Panc1 (cell line): ENCODE results near the gene POLQ. TPM values are rescaled to one million over a fixed set of nuclear protein-coding genes. Genes with fewer than 3 reads are reported as not detected.

Experiments
- ATAC-seq: fragments of 200-7000 bp; cut with Tn5 transposase; 2 replicates; pipeline ENCODE4 v1.9.1; 2020; ENCODE audit warnings: mild to moderate bottlenecking, moderate library complexity
- BruUV-seq: library from RNA; stranded (reverse); fragments of 400-500 nt; replicated peaks from 2 replicates; lab custom pipeline; 2021; lab: Mats Ljungman, UMichigan
- CTCF ChIA-PET: fragments of 300-600 bp; sonication (Branson Sonifier 250); formaldehyde crosslinking; loops from one replicate; lab custom pipeline; 2022; ENCODE audit warnings: antibody characterized with exemption; lab: Charles Lee
- POLR2A ChIA-PET: fragments of 300-600 bp; sonication (Branson Sonifier 250); formaldehyde crosslinking; loops from one replicate; lab custom pipeline; 2022; ENCODE audit warnings: antibody characterized with exemption; lab: Charles Lee
- DNase-seq: peaks from one replicate; pipeline ENCODE4 v3.0.0-alpha.2; 2010; ENCODE audit warnings: low read depth, low spot score
- H3K27ac ChIP-seq: 2 replicates; pipeline ENCODE4 v1.5.1; 2011; ENCODE audit warnings: mild to moderate bottlenecking, low read length, inconsistent platforms
- H3K27me3 ChIP-seq: fragments of 200-500 bp; sonication (Bioruptor generic); 2 replicates; pipeline ENCODE4 v1.6.0; 2014; ENCODE audit warnings: low read length, inconsistent platforms; ENCODE audit not compliant: control insufficient read depth, insufficient read depth
- H3K36me3 ChIP-seq: fragments of 200-500 bp; sonication (Bioruptor generic); 2 replicates; pipeline ENCODE4 v1.5.1; 2014; ENCODE audit warnings: inconsistent platforms, mild to moderate bottlenecking, low read length, moderate library complexity; ENCODE audit not compliant: control insufficient read depth, insufficient read depth
- H3K4me1 ChIP-seq: 2 replicates; pipeline ENCODE4 v1.5.1; 2011; ENCODE audit warnings: inconsistent platforms, mild to moderate bottlenecking, low read length, moderate library complexity; ENCODE audit not compliant: control insufficient read depth, insufficient read depth
- H3K4me3 ChIP-seq, 2 experiments: 2 replicates each; pipeline ENCODE4 v1.5.1; 2011 to 2012; ENCODE audit warnings: low read depth in 2 of 2, low read length in 2 of 2, mild to moderate bottlenecking in 2 of 2, inconsistent platforms in 1 of 2, moderate library complexity in 1 of 2
- H3K9me3 ChIP-seq: fragments of 200-500 bp; sonication (Bioruptor generic); 2 replicates; pipeline ENCODE4 v1.5.1; 2014; ENCODE audit warnings: low read depth, mild to moderate bottlenecking, inconsistent platforms, low read length, moderate library complexity; ENCODE audit not compliant: control insufficient read depth, insufficient read depth
- CTCF ChIP-seq: fragments of 450-650 bp; IDR thresholded peaks from 2 replicates; pipeline ENCODE4 v1.5.1; 2017; ENCODE audit warnings: mild to moderate bottlenecking
- POLR2AphosphoS5 ChIP-seq: IDR thresholded peaks from 2 replicates; pipeline ENCODE4 v1.6.1; 2012; ENCODE audit warnings: mild to moderate bottlenecking, low read depth, low read length, moderate library complexity
- REST ChIP-seq, 2 experiments: IDR thresholded peaks; 2 replicates each; pipeline ENCODE4 v1.6.1; 2011 to 2012; ENCODE audit warnings: low read depth in 2 of 2, control low read depth in 1 of 2, low read length in 1 of 2, mild to moderate bottlenecking in 1 of 2, moderate library complexity in 1 of 2; ENCODE audit not compliant: insufficient read depth in 1 of 2
- SIN3A ChIP-seq: IDR thresholded peaks from 2 replicates; pipeline ENCODE4 v1.6.1; 2012; ENCODE audit warnings: low read depth, mild to moderate bottlenecking, low read length, moderate library complexity, borderline replicate concordance; ENCODE audit not compliant: insufficient read depth
- TCF7L2 ChIP-seq: IDR thresholded peaks from 2 replicates; pipeline ENCODE4 v1.6.1; 2011; ENCODE audit warnings: mild to moderate bottlenecking, low read depth, low read length, inconsistent platforms
- in situ Hi-C: cut with HindIII; loops from 2 replicates; pipeline ENCODE4 v1.10.0; 2016; ENCODE audit warnings: low sequenced_read_pairs, low pct_unique_long_range_greater_than_20kb
- intact Hi-C: fragments of 100-400 bp; cut with micrococcal nuclease; formaldehyde crosslinking; loops from one replicate; pipeline ENCODE4 v1.10.0; 2022; ENCODE audit not compliant: unreplicated experiment
- total RNA-seq: library from RNA; stranded (reverse); gene quantifications from one replicate; pipeline ENCODE4 v1.2.1, GENCODE V29; 2021; ENCODE audit not compliant: unreplicated experiment

Gene POLQ
- total RNA-seq, 1 experiment from 2014 or later = 11.9 TPM

- Histone ChIP-seq H3K4me1 (no peaks in the 10 kb centered on the region), H3K27ac (no peak overlapping the region), H3K9me3 (no peaks in the 10 kb centered on the region), H3K4me3 (no peak overlapping the region), H3K36me3 (no peaks in the 10 kb centered on the region), H3K27me3 (no peaks in the 10 kb centered on the region)
- in situ Hi-C loops (no loop called here), intact Hi-C loops (no loop called here)
- POLR2A ChIA-PET = no interaction called here
- ATAC-seq = no peak
- no peak for TF ChIP-seq REST (IDR thresholded peaks at IDR 0.05; ENCODE audit: insufficient read depth in 1 of 2, low read depth in 2 of 2, low read length in 1 of 2)
- CTCF ChIA-PET = no interaction called here
- DNase-seq = no peak
- BruUV-seq = no TSS peak
Observed at GRCh38 chr3:121424549-121424948, 121.2 kb downstream of the POLQ start.

- Histone ChIP-seq H3K27ac (no peak overlapping the region), H3K4me1 (no peaks in the 10 kb centered on the region), H3K36me3 (no peaks in the 10 kb centered on the region), H3K9me3 (no peaks in the 10 kb centered on the region), H3K27me3 (no peaks in the 10 kb centered on the region), H3K4me3 (no peak overlapping the region)
- ChIA-PET CTCF (no interaction called here), POLR2A (no interaction called here)
- DNase-seq (no peak), ATAC-seq (no peak)
- BruUV-seq = no TSS peak
- intact Hi-C loops (no loop called here), in situ Hi-C loops (no loop called here)
- TF ChIP-seq POLR2AphosphoS5 (no peak), REST (IDR thresholded peaks at IDR 0.05; ENCODE audit: insufficient read depth in 1 of 2, low read depth in 2 of 2, low read length in 1 of 2) (no peak), TCF7L2 (no peak), CTCF (no peak), SIN3A (no peak)
Observed at GRCh38 chr3:121418182-121418581, 127.6 kb downstream of the POLQ start.
